ENCODE measurements around the gene TIMP3. TPM values are rescaled to one million over a fixed set of nuclear protein-coding genes. Genes with fewer than 3 reads are reported as not detected.
"Not testable (repeated sequence)": the region's sequence is repeated elsewhere in the genome, so short reads cannot be mapped to it uniquely, and the experiment has no call there.

Gene TIMP3
- total RNA-seq, 4 donors from 2014 or later: 148 to 295 (median 170) TPM

GRCh38 chr22:32866953-32867352 is 65.4 kb downstream of the TIMP3 start:
- no peak for DNase-seq (ENCODE audit: low spot score in 2 of 2)
- no peaks in the 10 kb centered on the region for H3K4me1 ChIP-seq
- TF ChIP-seq EP300 (IDR thresholded peaks at IDR 0.05) (no peak), POLR2A (IDR thresholded peaks at IDR 0.05) (no peak), POLR2AphosphoS5 (IDR thresholded peaks at IDR 0.05) (no peak)
- TF ChIP-seq, protein P1, sequence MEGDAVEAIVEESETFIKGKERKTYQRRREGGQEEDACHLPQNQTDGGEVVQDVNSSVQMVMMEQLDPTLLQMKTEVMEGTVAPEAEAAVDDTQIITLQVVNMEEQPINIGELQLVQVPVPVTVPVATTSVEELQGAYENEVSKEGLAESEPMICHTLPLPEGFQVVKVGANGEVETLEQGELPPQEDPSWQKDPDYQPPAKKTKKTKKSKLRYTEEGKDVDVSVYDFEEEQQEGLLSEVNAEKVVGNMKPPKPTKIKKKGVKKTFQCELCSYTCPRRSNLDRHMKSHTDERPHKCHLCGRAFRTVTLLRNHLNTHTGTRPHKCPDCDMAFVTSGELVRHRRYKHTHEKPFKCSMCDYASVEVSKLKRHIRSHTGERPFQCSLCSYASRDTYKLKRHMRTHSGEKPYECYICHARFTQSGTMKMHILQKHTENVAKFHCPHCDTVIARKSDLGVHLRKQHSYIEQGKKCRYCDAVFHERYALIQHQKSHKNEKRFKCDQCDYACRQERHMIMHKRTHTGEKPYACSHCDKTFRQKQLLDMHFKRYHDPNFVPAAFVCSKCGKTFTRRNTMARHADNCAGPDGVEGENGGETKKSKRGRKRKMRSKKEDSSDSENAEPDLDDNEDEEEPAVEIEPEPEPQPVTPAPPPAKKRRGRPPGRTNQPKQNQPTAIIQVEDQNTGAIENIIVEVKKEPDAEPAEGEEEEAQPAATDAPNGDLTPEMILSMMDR (IDR thresholded peaks at IDR 0.05): no peak
- no peak overlapping the region for H3K27ac ChIP-seq
- H3K36me3 ChIP-seq: peaks cover 5% of the 10 kb centered on the region
- H3K27me3 ChIP-seq: no peaks in the 10 kb centered on the region
- no peak overlapping the region for H3K4me3 ChIP-seq
- WGBS: 95% methylated on average over 4 of the region's 4 CpGs
- H3K9me3 ChIP-seq: no peaks in the 10 kb centered on the region

GRCh38 chr22:32868946-32869345 is 67.4 kb downstream of the TIMP3 start:
- no peaks in the 10 kb centered on the region for H3K36me3 ChIP-seq
- 84% methylated on average over 6 of the region's 6 CpGs for WGBS
- H3K27me3 ChIP-seq: no peaks in the 10 kb centered on the region
- TF ChIP-seq POLR2AphosphoS5 (IDR thresholded peaks at IDR 0.05): no peak
- no peak for TF ChIP-seq POLR2A (IDR thresholded peaks at IDR 0.05)
- TF ChIP-seq EP300 (IDR thresholded peaks at IDR 0.05): no peak
- TF ChIP-seq, protein P1 (IDR thresholded peaks at IDR 0.05): no peak
- H3K9me3 ChIP-seq: no peaks in the 10 kb centered on the region
- no peaks in the 10 kb centered on the region for H3K4me1 ChIP-seq
- H3K4me3 ChIP-seq: no peak overlapping the region
- DNase-seq (ENCODE audit: low spot score in 2 of 2): no peak
- H3K27ac ChIP-seq: no peak overlapping the region

DNA sequence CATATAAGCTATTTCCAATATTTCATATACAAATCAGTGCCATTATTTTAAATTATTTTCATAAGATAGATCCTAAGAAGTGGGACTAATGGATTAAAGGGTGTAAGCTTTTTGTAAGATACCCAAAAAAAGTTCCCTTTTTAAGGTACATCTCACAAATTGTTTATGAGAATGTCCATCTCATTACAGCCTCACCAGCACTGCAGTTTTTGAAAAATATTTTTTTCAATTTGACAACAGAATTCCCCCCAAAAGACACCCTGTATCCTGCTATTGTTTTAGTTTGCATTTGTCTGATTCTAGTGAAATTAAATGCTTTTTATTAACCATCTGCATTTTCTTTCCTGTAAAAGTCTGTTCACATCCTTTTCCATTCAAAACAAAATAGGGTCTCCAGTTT is 69.0 kb downstream of the TIMP3 start:
- Histone ChIP-seq H3K36me3 (no peaks in the 10 kb centered on the region), H3K4me1 (peaks cover 2% of the 10 kb centered on the region), H3K9me3 (no peaks in the 10 kb centered on the region), H3K4me3 (no peak overlapping the region), H3K27me3 (no peaks in the 10 kb centered on the region), H3K27ac (no peak overlapping the region)
- TF ChIP-seq POLR2A (IDR thresholded peaks at IDR 0.05) (no peak), EP300 (IDR thresholded peaks at IDR 0.05) (no peak), POLR2AphosphoS5 (IDR thresholded peaks at IDR 0.05) (no peak)
- TF ChIP-seq, protein P1 (IDR thresholded peaks at IDR 0.05): no peak
- no peak for DNase-seq (ENCODE audit: low spot score in 2 of 2)

DNA sequence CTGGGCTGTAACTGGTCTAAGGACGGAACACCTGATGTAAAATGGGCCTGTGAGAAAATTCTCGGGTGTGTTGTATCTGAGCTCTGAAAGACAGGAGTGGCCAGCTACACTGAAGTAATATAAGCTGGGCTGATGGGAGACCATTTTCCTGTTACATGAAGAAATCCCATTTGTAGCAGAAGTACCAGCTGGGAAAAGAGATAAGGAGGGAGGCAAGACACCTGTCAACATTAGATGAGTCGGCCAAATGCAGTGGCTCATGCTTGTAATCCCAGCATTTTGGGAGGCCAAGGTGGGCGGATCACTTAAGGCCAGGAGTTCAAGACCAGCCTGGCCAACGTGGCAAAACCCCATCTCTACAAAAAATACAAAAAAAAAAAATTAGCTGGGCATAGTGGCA is 72.1 kb downstream of the TIMP3 start:
- not testable (repeated sequence) for H3K27ac ChIP-seq; H3K4me3 ChIP-seq; H3K36me3 ChIP-seq; H3K9me3 ChIP-seq; H3K4me1 ChIP-seq; DNase-seq (ENCODE audit: low spot score in 2 of 2); H3K27me3 ChIP-seq
- WGBS: 95% methylated on average over 5 of the region's 5 CpGs

GRCh38 chr22:32874385-32874784 is 72.9 kb downstream of the TIMP3 start:
- no peaks in the 10 kb centered on the region for H3K27me3 ChIP-seq
- 77% methylated on average over 4 of the region's 4 CpGs for WGBS

More at GRCh38 chr22:32874385-32874784, 72.9 kb downstream of the TIMP3 start:
- Histone ChIP-seq H3K4me1 (peaks cover 2% of the 10 kb centered on the region), H3K36me3 (no peaks in the 10 kb centered on the region), H3K9me3 (no peaks in the 10 kb centered on the region), H3K4me3 (no peak overlapping the region), H3K27ac (no peak overlapping the region)
- TF ChIP-seq EP300 (IDR thresholded peaks at IDR 0.05): no peak
- TF ChIP-seq, protein P1 (IDR thresholded peaks at IDR 0.05): no peak
- no peak for TF ChIP-seq POLR2AphosphoS5 (IDR thresholded peaks at IDR 0.05)
- TF ChIP-seq POLR2A (IDR thresholded peaks at IDR 0.05): no peak
- DNase-seq (ENCODE audit: low spot score in 2 of 2): no peak
